WTC11 (cell line): ENCODE measurements around the gene IL1RAPL2. TPM values are rescaled to one million over a fixed set of nuclear protein-coding genes. Genes with fewer than 3 reads are reported as not detected.
"Not testable (repeated sequence)": the region's sequence is repeated elsewhere in the genome, so short reads cannot be mapped to it uniquely, and the experiment has no call there.

Experiments
- ATAC-seq: fragments of 200-7000 bp; cut with Tn5 transposase; 2 replicates; pipeline ENCODE4 v1.10.0; 2021; ENCODE audit warnings: mild to moderate bottlenecking, moderate library complexity
- CTCF ChIA-PET: fragments of 300-600 bp; sonication (Branson Sonifier 250); formaldehyde crosslinking; loops from one replicate; lab custom pipeline; 2021; ENCODE audit warnings: antibody characterized with exemption; lab: Charles Lee
- POLR2A ChIA-PET: fragments of 350-600 bp; sonication (Branson Sonifier 250); formaldehyde crosslinking; loops from one replicate; lab custom pipeline; 2021; ENCODE audit warnings: antibody characterized with exemption; lab: Charles Lee
- DNase-seq: peaks from one replicate; pipeline ENCODE4 v3.0.0; 2021; ENCODE audit warnings: low spot score
- H3K27ac Mint-ChIP-seq: 2 replicates; pipeline ENCODE4 v1.8.0; 2021; ENCODE audit warnings: mixed read lengths
- H3K27me3 Mint-ChIP-seq: 2 replicates; pipeline ENCODE4 v1.8.0; 2021; ENCODE audit warnings: low read depth, mild to moderate bottlenecking, moderate library complexity, mixed read lengths
- H3K36me3 Mint-ChIP-seq: 2 replicates; pipeline ENCODE4 v1.8.0; 2021; ENCODE audit warnings: mixed read lengths
- H3K4me1 Mint-ChIP-seq: 2 replicates; pipeline ENCODE4 v1.8.0; 2022; ENCODE audit warnings: mixed read lengths
- H3K4me3 Mint-ChIP-seq: 2 replicates; pipeline ENCODE4 v1.8.0; 2021; ENCODE audit warnings: mild to moderate bottlenecking, moderate library complexity, mixed read lengths
- H3K9me3 Mint-ChIP-seq: 2 replicates; pipeline ENCODE4 v1.8.0; 2021; ENCODE audit warnings: mixed read lengths
- ATF1 ChIP-seq: sonication (generic); formaldehyde crosslinking; IDR thresholded peaks from 2 replicates; pipeline ENCODE4 v1.8.1; 2023; ENCODE audit warnings: mild to moderate bottlenecking, moderate library complexity, missing genetic modification reagents
- CREB1 ChIP-seq: sonication (generic); formaldehyde crosslinking; IDR thresholded peaks from 2 replicates; pipeline ENCODE4 v1.8.0; 2023; ENCODE audit warnings: mild to moderate bottlenecking, missing genetic modification reagents
- ESRRA ChIP-seq: sonication (generic); formaldehyde crosslinking; IDR thresholded peaks from 2 replicates; pipeline ENCODE4 v1.8.1; 2022; ENCODE audit warnings: mild to moderate bottlenecking, missing genetic modification reagents, borderline replicate concordance
- FOXK1 ChIP-seq: sonication (generic); formaldehyde crosslinking; IDR thresholded peaks from 2 replicates; pipeline ENCODE4 v1.8.0; 2022; ENCODE audit warnings: mild to moderate bottlenecking, moderate library complexity, missing genetic modification reagents
- FOXP1 ChIP-seq: sonication (generic); formaldehyde crosslinking; IDR thresholded peaks from 2 replicates; pipeline ENCODE4 v1.8.0; 2022; ENCODE audit warnings: missing genetic modification reagents, mild to moderate bottlenecking, moderate library complexity, borderline replicate concordance
- JUN ChIP-seq: sonication (generic); formaldehyde crosslinking; IDR thresholded peaks from 2 replicates; pipeline ENCODE4 v1.8.0; 2023; ENCODE audit warnings: mild to moderate bottlenecking, missing genetic modification reagents
- SMAD4 ChIP-seq: sonication (generic); formaldehyde crosslinking; IDR thresholded peaks from 2 replicates; pipeline ENCODE4 v1.8.0; 2022; ENCODE audit warnings: mild to moderate bottlenecking, missing genetic modification reagents
- SP1 ChIP-seq: sonication (generic); formaldehyde crosslinking; conservative IDR thresholded peaks from 2 replicates; pipeline ENCODE4 v1.8.1; 2022; ENCODE audit warnings: missing genetic modification reagents
- ZBTB43 ChIP-seq: sonication (generic); formaldehyde crosslinking; IDR thresholded peaks from 2 replicates; pipeline ENCODE4 v1.8.1; 2023; ENCODE audit warnings: mild to moderate bottlenecking, missing genetic modification reagents
- ZNF317 ChIP-seq: sonication (generic); formaldehyde crosslinking; IDR thresholded peaks from 2 replicates; pipeline ENCODE4 v1.8.1; 2023; ENCODE audit warnings: low read depth, mild to moderate bottlenecking, moderate library complexity, missing genetic modification reagents, borderline replicate concordance
- ZNF416 ChIP-seq: fragments of 250-450 bp; sonication (Bioruptor Pico); IDR thresholded peaks from 2 replicates; pipeline ENCODE4 v1.9.0; 2021; ENCODE audit warnings: mild to moderate bottlenecking, inconsistent platforms
- ZNF671 ChIP-seq: fragments of 250-450 bp; sonication (Bioruptor Pico); IDR thresholded peaks from 2 replicates; pipeline ENCODE4 v1.8.0; 2021; ENCODE audit warnings: mild to moderate bottlenecking
- total RNA-seq: library from RNA; stranded (reverse); gene quantifications from 3 replicates; pipeline ENCODE4 v1.2.3, GENCODE V29; 2021
- TF ChIP-seq, protein P1 (sequence below): fragments of 200-600 bp; IDR thresholded peaks from 2 replicates; pipeline ENCODE4 v1.8.0; 2022; ENCODE audit warnings: antibody characterized with exemption
- TF ChIP-seq, protein P2 (sequence below): sonication (generic); formaldehyde crosslinking; IDR thresholded peaks from 2 replicates; pipeline ENCODE4 v1.8.0; 2022; ENCODE audit warnings: mild to moderate bottlenecking, missing genetic modification reagents
- TF ChIP-seq, protein P3 (sequence below): sonication (generic); formaldehyde crosslinking; IDR thresholded peaks from 2 replicates; pipeline ENCODE4 v1.8.1; 2022; ENCODE audit warnings: missing genetic modification reagents, borderline replicate concordance

IL1RAPL2 gene
- total RNA-seq, 1 experiment from 2014 or later, result 0.09 TPM

DNA sequence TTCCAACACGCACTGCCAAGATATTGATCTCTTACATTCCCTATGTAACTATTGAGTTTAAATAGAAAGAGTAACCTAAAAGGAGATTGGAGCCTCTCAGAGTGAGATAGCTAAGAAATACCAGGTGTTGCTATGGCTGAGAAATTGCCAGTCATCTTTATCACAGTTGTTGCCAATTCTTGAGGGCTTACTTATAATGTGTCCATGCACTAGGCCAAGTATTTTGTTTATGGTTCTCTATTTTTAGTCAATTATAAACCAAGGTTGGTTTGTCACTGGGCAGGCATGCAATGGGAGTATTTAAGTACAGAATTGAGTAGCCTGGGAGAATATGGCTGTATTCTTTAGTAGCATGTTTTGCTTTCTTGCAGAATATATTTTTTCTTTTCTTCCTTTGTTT, 452.9 kb downstream of the IL1RAPL2 start:
- CTCF ChIA-PET, result no interaction called here
- H3K27ac Mint-ChIP-seq, result no peak overlapping the region
- H3K36me3 Mint-ChIP-seq, result no peaks in the 10 kb centered on the region
- no peaks in the 10 kb centered on the region for H3K9me3 Mint-ChIP-seq
- TF ChIP-seq FOXK1, result no peak
- TF ChIP-seq, protein P1, sequence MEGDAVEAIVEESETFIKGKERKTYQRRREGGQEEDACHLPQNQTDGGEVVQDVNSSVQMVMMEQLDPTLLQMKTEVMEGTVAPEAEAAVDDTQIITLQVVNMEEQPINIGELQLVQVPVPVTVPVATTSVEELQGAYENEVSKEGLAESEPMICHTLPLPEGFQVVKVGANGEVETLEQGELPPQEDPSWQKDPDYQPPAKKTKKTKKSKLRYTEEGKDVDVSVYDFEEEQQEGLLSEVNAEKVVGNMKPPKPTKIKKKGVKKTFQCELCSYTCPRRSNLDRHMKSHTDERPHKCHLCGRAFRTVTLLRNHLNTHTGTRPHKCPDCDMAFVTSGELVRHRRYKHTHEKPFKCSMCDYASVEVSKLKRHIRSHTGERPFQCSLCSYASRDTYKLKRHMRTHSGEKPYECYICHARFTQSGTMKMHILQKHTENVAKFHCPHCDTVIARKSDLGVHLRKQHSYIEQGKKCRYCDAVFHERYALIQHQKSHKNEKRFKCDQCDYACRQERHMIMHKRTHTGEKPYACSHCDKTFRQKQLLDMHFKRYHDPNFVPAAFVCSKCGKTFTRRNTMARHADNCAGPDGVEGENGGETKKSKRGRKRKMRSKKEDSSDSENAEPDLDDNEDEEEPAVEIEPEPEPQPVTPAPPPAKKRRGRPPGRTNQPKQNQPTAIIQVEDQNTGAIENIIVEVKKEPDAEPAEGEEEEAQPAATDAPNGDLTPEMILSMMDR, result no peak
- no peak for TF ChIP-seq SMAD4 (CRISPR knock-in tag)
- TF ChIP-seq ESRRA (CRISPR knock-in tag), result no peak
- TF ChIP-seq ZNF416 (CRISPR knock-in tag), result no peak
- TF ChIP-seq SP1 (CRISPR knock-in tag), result no peak
- no peak for TF ChIP-seq ATF1 (CRISPR knock-in tag)
- TF ChIP-seq FOXP1, result no peak
- no peak for TF ChIP-seq ZNF317 (CRISPR knock-in tag)
- TF ChIP-seq, protein P2, sequence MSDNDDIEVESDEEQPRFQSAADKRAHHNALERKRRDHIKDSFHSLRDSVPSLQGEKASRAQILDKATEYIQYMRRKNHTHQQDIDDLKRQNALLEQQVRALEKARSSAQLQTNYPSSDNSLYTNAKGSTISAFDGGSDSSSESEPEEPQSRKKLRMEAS (CRISPR knock-in tag), result no peak
- TF ChIP-seq CREB1 (CRISPR knock-in tag), result no peak
- H3K4me3 Mint-ChIP-seq, result no peak overlapping the region
- POLR2A ChIA-PET, result no interaction called here
- DNase-seq (no peak), ATAC-seq (no peak)
- peaks cover 8% of the 10 kb centered on the region for H3K4me1 Mint-ChIP-seq
- no peaks in the 10 kb centered on the region for H3K27me3 Mint-ChIP-seq

DNA sequence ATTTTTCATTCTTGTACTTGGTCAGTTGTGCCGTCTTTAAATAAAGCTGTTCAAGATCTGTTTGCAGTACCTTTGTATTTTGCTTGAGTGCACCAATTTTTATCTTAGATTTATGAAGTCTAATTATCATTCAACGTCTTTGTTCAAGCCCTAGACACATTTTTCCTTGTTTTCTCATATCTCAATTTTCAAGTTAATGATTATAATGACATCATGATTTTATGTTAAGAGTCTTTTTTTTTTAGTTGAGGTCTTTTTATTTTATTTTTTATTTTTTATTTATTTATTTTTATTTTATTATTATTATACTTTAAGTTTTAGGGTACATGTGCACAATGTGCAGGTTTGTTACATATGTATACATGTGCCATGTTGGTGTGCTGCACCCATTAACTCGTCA, 463.0 kb downstream of the IL1RAPL2 start:
- DNase-seq, H3K4me1 Mint-ChIP-seq, H3K27ac Mint-ChIP-seq, H3K4me3 Mint-ChIP-seq, CTCF ChIA-PET, H3K9me3 Mint-ChIP-seq, H3K27me3 Mint-ChIP-seq, H3K36me3 Mint-ChIP-seq, ATAC-seq, POLR2A ChIA-PET: not testable (repeated sequence)

DNA sequence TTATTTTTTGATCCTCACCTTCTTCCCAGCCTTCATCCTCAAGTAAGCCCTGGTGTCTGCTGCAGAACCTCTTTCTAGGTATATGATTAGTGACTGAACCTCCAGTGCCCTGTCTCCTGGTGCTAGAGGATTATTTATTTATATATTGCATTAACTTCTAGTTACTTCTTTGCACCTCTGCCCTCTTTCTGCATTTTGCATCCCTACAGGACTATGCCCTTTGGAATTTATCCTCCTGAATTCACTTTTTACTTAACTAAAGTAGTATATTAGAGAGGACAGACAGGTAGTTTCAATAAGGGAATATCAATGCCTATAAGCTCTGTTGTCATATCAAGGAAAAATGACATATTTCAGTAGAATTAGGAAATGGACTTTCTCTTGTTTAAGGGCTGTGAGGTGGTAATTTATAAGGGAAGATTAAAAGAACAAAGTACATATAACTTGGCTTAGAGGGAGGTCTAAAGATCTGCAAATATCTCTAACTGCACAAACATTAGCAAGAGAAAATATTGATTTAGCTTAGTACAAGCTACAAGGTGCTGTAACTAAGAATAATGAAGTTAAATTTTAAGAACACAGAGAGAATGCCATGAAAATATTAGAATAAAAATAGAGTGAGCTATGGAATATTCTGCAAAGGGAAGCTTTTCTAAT, 472.8 kb downstream of the IL1RAPL2 start:
- DNase-seq, result no peak
- Mint-ChIP-seq H3K9me3 (peaks cover 9% of the 10 kb centered on the region), H3K4me1 (no peaks in the 10 kb centered on the region), H3K4me3 (no peak overlapping the region), H3K27me3 (no peaks in the 10 kb centered on the region)
- CTCF ChIA-PET, result no interaction called here
- no peak for TF ChIP-seq ZBTB43
- no peak for TF ChIP-seq JUN (CRISPR knock-in tag)
- TF ChIP-seq ZNF671 (CRISPR knock-in tag), result no peak
- no peak for TF ChIP-seq ZNF416 (CRISPR knock-in tag)
- TF ChIP-seq, protein P3, sequence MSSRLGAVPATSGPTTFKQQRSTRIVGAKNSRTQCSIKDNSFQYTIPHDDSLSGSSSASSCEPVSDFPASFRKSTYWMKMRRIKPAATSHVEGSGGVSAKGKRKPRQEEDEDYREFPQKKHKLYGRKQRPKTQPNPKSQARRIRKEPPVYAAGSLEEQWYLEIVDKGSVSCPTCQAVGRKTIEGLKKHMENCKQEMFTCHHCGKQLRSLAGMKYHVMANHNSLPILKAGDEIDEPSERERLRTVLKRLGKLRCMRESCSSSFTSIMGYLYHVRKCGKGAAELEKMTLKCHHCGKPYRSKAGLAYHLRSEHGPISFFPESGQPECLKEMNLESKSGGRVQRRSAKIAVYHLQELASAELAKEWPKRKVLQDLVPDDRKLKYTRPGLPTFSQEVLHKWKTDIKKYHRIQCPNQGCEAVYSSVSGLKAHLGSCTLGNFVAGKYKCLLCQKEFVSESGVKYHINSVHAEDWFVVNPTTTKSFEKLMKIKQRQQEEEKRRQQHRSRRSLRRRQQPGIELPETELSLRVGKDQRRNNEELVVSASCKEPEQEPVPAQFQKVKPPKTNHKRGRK (CRISPR knock-in tag), result no peak
- TF ChIP-seq, protein P2 (CRISPR knock-in tag), result no peak
- TF ChIP-seq, all 79 proteins: peak for 0
- no peak overlapping the region for H3K27ac Mint-ChIP-seq
- H3K36me3 Mint-ChIP-seq, result peaks cover 12% of the 10 kb centered on the region
- ATAC-seq, result no peak
- POLR2A ChIA-PET, result no interaction called here
